Activated T-helper 1 cell treated with anti-CD3 and anti-CD28 coated beads, Interleukin-2, amount 50 U/mL, for 16 hours (primary cell): ENCODE measurements around the gene SHMT1.
A peak's percentile ranks its signal among the peaks of the same experiment; 100 is the strongest.
"Not testable (repeated sequence)": the region's sequence is repeated elsewhere in the genome, so short reads cannot be mapped to it uniquely, and the experiment has no call there.

ENCODE experiments used
- DNase-seq, 2 donors: peaks; one replicate each; pipeline ENCODE4 v3.0.0-alpha.2; 2020; ENCODE audit warnings: low read depth in 1 of 2, low spot score in 1 of 2

Gene SHMT1

GRCh38 chr17:18326572-18326971 lies 36.8 kb downstream of the SHMT1 start:
- no peak for DNase-seq

GRCh38 chr17:18326039-18326438 lies 37.3 kb downstream of the SHMT1 start:
- no peak for DNase-seq

GRCh38 chr17:18324140-18325050 lies 39.0 kb downstream of the SHMT1 start:
- DNase-seq, result no peak

GRCh38 chr17:18323507-18324139 lies 39.7 kb downstream of the SHMT1 start:
- DNase-seq, result no peak

- no peak for DNase-seq
Observed at GRCh38 chr17:18323007-18323406, 40.3 kb downstream of the SHMT1 start.

- no peak for DNase-seq
Observed at GRCh38 chr17:18322522-18322921, 40.8 kb downstream of the SHMT1 start.

- DNase-seq, result no peak
Observed at GRCh38 chr17:18321309-18321708, 42.0 kb downstream of the SHMT1 start.

GRCh38 chr17:18320301-18320700 lies 43.0 kb downstream of the SHMT1 start:
- no peak for DNase-seq

- no peak for DNase-seq
Observed at GRCh38 chr17:18319604-18320256, 43.6 kb downstream of the SHMT1 start.

- no peak for DNase-seq
Observed at GRCh38 chr17:18318771-18319450, 44.4 kb downstream of the SHMT1 start.

GRCh38 chr17:18318117-18318516 lies 45.2 kb downstream of the SHMT1 start:
- no peak for DNase-seq

GRCh38 chr17:18315961-18316360 lies 47.4 kb downstream of the SHMT1 start:
- no peak for DNase-seq

- peak; percentile 13 to 16 for DNase-seq
Observed at GRCh38 chr17:18315562-18315922, 47.8 kb downstream of the SHMT1 start.

GRCh38 chr17:18314731-18315561 lies 48.4 kb downstream of the SHMT1 start, which contains the start of the genes SMCR8 and TOP3A:
Gene SMCR8, plus strand, starts transcription at chr17:18315293. Its CDS starts 497 bp downstream, at chr17:18315790.
Gene TOP3A, minus strand, starts transcription at chr17:18314994. Its CDS starts 216 bp downstream, at chr17:18314778.
- peak; percentile 95 to 98 for DNase-seq

- no peak for DNase-seq
Observed at GRCh38 chr17:18314059-18314730, 49.2 kb downstream of the SHMT1 start.

- no peak for DNase-seq
Observed at GRCh38 chr17:18309202-18309601, 54.1 kb downstream of the SHMT1 start.

- not testable (repeated sequence) for DNase-seq
Observed at GRCh38 chr17:18303206-18303605, 60.1 kb downstream of the SHMT1 start.

GRCh38 chr17:18300725-18301480 lies 62.4 kb downstream of the SHMT1 start:
- DNase-seq, result no peak

GRCh38 chr17:18298061-18298460 lies 65.3 kb downstream of the SHMT1 start:
- DNase-seq, result not testable (repeated sequence)
